Heart left ventricle (tissue), 16 donors: ENCODE results near the gene LPA. TPM values are rescaled to one million over a fixed set of nuclear protein-coding genes. Genes with fewer than 3 reads are reported as not detected.
"Not testable (repeated sequence)": the region's sequence is repeated elsewhere in the genome, so short reads cannot be mapped to it uniquely, and the experiment has no call there.

Source experiments
- ATAC-seq, 4 donors: fragments of 200-7000 bp; cut with Tn5 transposase; one replicate each; pipeline ENCODE4 v1.9.1; 2020 to 2022; ENCODE audit warnings: moderate library complexity in 4 of 4, mild to moderate bottlenecking in 3 of 4, moderate number of reproducible peaks in 1 of 4
- DNase-seq, 5 donors: peaks; one replicate each; pipeline ENCODE4 v3.0.0-alpha.2; 2020
- H3K27ac ChIP-seq, 12 donors: fragments of 200-600 bp; sonication (generic) in 4 of 12; one replicate each; pipeline versions ENCODE4 v1.5.0 to v1.8.0; 2016 to 2022; ENCODE audit warnings: mild to moderate bottlenecking in 2 of 12
- H3K27me3 ChIP-seq, 9 donors: fragments of 200-600 bp; sonication (generic) in 2 of 9; one replicate each; pipeline versions ENCODE4 v1.5.1 to v1.8.0; 2016 to 2022; ENCODE audit warnings: mild to moderate bottlenecking in 3 of 9
- H3K36me3 ChIP-seq, 9 donors: fragments of 200-600 bp; sonication (generic) in 2 of 9; one replicate each; pipeline versions ENCODE4 v1.5.0 to v1.8.0; 2018 to 2022; ENCODE audit warnings: mild to moderate bottlenecking in 2 of 9
- H3K4me1 ChIP-seq, 12 donors: fragments of 200-600 bp; sonication (generic) in 4 of 12; one replicate each; pipeline versions ENCODE4 v1.5.0 to v1.8.0; 2016 to 2022; ENCODE audit warnings: mild to moderate bottlenecking in 3 of 12
- H3K4me3 ChIP-seq, 12 donors: fragments of 200-600 bp; sonication (generic) in 4 of 12; one replicate each; pipeline versions ENCODE4 v1.5.0 to v1.8.0; 2017 to 2022; ENCODE audit warnings: mild to moderate bottlenecking in 9 of 12, moderate library complexity in 4 of 12
- H3K9me3 ChIP-seq, 12 donors: fragments of 200-600 bp; sonication (generic) in 4 of 12; one replicate each; pipeline versions ENCODE4 v1.5.0 to v1.8.0; 2016 to 2022; ENCODE audit warnings: mild to moderate bottlenecking in 1 of 12
- POLR2A ChIP-seq, 2 donors: fragments of 450-650 bp; IDR thresholded peaks; one replicate each; pipeline ENCODE4 v1.6.1; 2017; ENCODE audit warnings: antibody characterized with exemption in 2 of 2, mild to moderate bottlenecking in 2 of 2, moderate library complexity in 2 of 2
- WGBS, 4 donors: extraction: QIAGEN DNeasy Blood & Tissue Kit in 2 of 4; methylation state at CpG; one replicate each; pipeline versions ENCODE4 v1.1.5 to v1.1.7; 2013 to 2018; 5-methylcytosine and 5-hydroxymethylcytosine counted together
- intact Hi-C, 10 donors: fragments of 100-400 bp; cut with DNase I; formaldehyde crosslinking; loops; one replicate each; pipeline versions ENCODE4 v1.11.1 to v1.14.2; 2022
- long read RNA-seq, 3 donors: library from polyadenylated mRNA; unstranded; transcript quantifications; one replicate each; pipeline ENCODE4 v2.0.0, GENCODE V29; 2020 to 2021
- polyA plus RNA-seq, 2 donors: library from polyadenylated mRNA; stranded (reverse); fragments of 200-250 nt; gene quantifications; one replicate each; pipeline ENCODE4 v1.2.3, GENCODE V29; 2013
- total RNA-seq, 9 donors: library from RNA; depleted of rRNA in 2 of 9; stranded (reverse); fragments of >200 nt in 2 of 9; fragmentation: NEBNext Ultra II Directional in 3 of 9; extraction: Animal tissue kit (Norgen Biotek cat#: 25700) in 3 of 9; gene quantifications; one replicate each; pipeline versions ENCODE4 v1.1.0 to v1.2.4, GENCODE V29; 2016 to 2023
- TF ChIP-seq, protein P1 (sequence below), 12 donors: fragments of 200-600 bp; sonication (generic) in 4 of 12; IDR thresholded peaks; one replicate each; pipeline versions ENCODE4 v1.5.0 to v1.8.0; 2018 to 2022; ENCODE audit warnings: antibody characterized with exemption in 12 of 12, mild to moderate bottlenecking in 5 of 12
- donor health status: ischemic (EF 13 %, LVEDD 7.1; RV severe dilation, severe dysfunction).
- donor health status: healthy with polysubstance abuse.
- donor health status: DM: no; HTN: yes; CAD: no.
- donor health status: DM: no; HTN: no; CAD: no.
- donor health status: ischemic (EF 25% LVEDD 6.9; RV normal size, moderate dysfunction).
- donor health status: ischemic (EF 25% LVEDD 5.7; RV mildly dilated, moderate dysfunction).
- donor health status: healthy.
- donor health status: DM: yes; HTN: yes; CAD: no.
- donor health status: ischemic (EF 35%, LVEDD 5.7; RV mildly dilated, moderate dysfunction).
- donor health status: nonischemic (EF 11% LVEDD 7.7; RV severe dilation, severe dysfunction).
- donor health status: DM: yes; HTN: yes; CAD: no.
- donor health status: PGD.
- donor health status: ischemic (EF 29% LVEDD 5.4; RV normal size, mild dysfunction).
- donor health status: nonischemic (EF 23%, LVEDD 6.1; RV moderate dilation, normal function).

The LPA gene, protein sequence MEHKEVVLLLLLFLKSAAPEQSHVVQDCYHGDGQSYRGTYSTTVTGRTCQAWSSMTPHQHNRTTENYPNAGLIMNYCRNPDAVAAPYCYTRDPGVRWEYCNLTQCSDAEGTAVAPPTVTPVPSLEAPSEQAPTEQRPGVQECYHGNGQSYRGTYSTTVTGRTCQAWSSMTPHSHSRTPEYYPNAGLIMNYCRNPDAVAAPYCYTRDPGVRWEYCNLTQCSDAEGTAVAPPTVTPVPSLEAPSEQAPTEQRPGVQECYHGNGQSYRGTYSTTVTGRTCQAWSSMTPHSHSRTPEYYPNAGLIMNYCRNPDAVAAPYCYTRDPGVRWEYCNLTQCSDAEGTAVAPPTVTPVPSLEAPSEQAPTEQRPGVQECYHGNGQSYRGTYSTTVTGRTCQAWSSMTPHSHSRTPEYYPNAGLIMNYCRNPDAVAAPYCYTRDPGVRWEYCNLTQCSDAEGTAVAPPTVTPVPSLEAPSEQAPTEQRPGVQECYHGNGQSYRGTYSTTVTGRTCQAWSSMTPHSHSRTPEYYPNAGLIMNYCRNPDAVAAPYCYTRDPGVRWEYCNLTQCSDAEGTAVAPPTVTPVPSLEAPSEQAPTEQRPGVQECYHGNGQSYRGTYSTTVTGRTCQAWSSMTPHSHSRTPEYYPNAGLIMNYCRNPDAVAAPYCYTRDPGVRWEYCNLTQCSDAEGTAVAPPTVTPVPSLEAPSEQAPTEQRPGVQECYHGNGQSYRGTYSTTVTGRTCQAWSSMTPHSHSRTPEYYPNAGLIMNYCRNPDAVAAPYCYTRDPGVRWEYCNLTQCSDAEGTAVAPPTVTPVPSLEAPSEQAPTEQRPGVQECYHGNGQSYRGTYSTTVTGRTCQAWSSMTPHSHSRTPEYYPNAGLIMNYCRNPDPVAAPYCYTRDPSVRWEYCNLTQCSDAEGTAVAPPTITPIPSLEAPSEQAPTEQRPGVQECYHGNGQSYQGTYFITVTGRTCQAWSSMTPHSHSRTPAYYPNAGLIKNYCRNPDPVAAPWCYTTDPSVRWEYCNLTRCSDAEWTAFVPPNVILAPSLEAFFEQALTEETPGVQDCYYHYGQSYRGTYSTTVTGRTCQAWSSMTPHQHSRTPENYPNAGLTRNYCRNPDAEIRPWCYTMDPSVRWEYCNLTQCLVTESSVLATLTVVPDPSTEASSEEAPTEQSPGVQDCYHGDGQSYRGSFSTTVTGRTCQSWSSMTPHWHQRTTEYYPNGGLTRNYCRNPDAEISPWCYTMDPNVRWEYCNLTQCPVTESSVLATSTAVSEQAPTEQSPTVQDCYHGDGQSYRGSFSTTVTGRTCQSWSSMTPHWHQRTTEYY (N-terminal part only)
- under 1 TPM in 1 of 9 donors, not detected in 8; 0.20 TPM for total RNA-seq
- polyA plus RNA-seq: not detected
- long read RNA-seq, donor 1: 0 reads
- long read RNA-seq, donor 2: 0 reads
- long read RNA-seq, donor 3: 0 reads

DNA sequence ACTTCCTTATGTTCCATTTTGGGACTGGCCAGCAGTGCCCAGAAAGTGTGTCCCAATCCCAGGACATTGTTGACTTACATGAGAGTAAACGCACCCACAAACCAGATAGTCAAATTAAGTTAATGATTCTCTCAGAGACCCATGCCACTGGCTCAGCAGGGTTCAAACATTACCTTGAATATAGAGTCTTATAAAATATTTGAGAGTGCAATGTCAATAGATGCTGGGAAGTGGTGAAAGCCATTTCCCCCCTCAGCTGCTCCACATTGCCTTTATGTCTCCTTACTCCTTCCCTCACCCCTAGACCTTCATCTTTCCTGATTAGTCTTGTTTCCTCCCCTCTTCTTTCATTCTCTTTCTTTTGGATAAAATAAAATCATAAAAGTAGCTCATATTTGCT lies at the start of gene LPA:
LPA (minus strand) TSS at position 78 of the 400 bp plus-strand sequence; CDS start at position 17, 61 bp downstream.
- H3K27ac ChIP-seq, H3K9me3 ChIP-seq, intact Hi-C loops, DNase-seq, H3K4me1 ChIP-seq, ATAC-seq, H3K4me3 ChIP-seq, H3K36me3 ChIP-seq: not testable (repeated sequence)
- WGBS, 4 donors: 88 to 96% (median 92%) methylated on average over 1 of the region's 1 CpG
- H3K27me3 ChIP-seq: peaks cover 0 to 16% (median 0%) of the 10 kb centered on the region in 9 donors

DNA sequence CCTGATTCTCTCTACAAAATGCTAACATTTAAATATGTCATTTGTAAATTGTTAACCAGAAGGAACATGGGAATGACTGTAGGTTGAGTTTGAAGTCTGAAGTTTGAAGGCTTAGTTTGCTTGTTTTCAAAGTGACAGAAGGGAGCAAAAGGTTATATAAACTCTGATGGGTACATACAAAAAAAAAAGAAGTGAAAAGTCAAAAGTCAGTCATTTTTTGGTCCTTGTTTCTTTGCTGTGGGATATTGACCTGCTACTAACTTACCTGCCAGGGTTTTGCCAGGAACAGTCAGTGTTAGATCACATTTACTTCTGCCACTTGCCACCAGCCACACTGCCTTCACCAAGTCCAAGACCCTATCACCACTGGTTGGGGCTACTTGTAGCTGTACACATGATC lies 44.9 kb upstream of the LPA start:
- H3K27ac ChIP-seq, H3K36me3 ChIP-seq, H3K9me3 ChIP-seq, H3K4me1 ChIP-seq, intact Hi-C loops, H3K27me3 ChIP-seq, DNase-seq, H3K4me3 ChIP-seq, ATAC-seq: not testable (repeated sequence)

DNA sequence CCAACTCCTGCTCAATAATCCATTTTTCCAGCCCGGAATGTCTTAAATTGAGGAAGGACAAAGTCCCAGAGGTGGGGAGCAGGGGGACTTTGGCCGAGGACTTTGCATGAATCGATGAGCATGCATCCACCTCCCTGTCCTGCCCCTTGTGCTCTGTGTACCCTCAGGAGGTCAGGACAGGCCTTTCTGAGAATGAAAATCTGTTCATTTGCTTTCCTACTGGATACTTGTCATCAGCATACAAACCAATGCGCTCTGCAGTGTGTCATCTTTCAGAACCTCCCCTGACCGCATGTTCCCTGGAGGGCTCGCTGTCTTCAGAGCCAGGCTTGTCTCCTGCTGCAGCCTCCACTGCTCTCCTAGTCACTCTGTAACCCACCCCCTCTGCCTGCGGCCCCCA lies 40.6 kb upstream of the LPA start:
- not testable (repeated sequence) for H3K36me3 ChIP-seq, ATAC-seq
- WGBS, 4 donors: 78 to 85% (median 82%) methylated on average over 7 of the region's 7 CpGs

DNA sequence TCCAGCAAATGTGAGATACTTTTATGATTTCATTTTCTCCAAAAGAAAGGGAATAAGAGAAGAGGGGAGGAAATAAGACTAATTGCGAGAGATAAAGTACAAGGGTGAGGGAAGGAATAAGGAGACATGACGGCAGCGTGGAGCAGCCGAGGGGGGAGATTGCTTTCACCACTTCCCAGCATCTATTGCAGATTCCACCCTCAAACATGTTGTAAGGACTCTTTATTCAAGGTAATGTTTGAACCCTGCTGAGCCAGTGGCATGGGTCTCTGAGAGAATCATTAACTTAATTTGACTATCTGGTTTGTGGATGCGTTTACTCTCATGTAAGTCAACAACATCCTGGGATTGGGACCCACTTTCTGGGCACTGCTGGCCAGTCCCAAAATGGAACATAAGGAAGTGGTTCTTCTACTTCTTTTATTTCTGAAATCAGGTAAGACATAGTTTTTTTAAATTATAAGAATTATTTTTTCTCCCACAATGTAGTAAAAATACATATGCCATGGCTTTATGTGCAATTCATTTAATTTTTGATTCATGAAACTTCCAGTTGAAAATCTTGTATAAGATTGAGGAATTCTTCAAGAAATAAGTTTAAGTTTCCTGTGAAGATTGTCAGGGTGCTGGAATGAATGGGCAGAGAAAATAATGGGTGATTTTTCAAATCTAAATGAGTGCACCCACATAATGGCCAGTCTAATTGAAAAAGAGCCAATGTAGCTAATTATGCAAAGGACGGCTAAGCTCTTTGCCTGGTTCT lies 38.0 kb upstream of the LPA start, which contains the start of gene PLG:
PLG (plus strand) TSS at position 327 of the 763 bp plus-strand sequence; CDS start at position 388, 61 bp downstream.
- H3K36me3 ChIP-seq, H3K4me1 ChIP-seq, DNase-seq, H3K4me3 ChIP-seq, H3K27me3 ChIP-seq, H3K9me3 ChIP-seq, intact Hi-C loops, ATAC-seq, H3K27ac ChIP-seq: not testable (repeated sequence)
- 86 to 91% (median 88%) methylated on average over 6 of the region's 6 CpGs for WGBS, 4 donors

More for the DNA sequence above, 40.6 kb upstream of the LPA start:
- intact Hi-C loops, H3K4me3 ChIP-seq, H3K9me3 ChIP-seq, H3K27me3 ChIP-seq, H3K27ac ChIP-seq, DNase-seq, H3K4me1 ChIP-seq: not testable (repeated sequence)

DNA sequence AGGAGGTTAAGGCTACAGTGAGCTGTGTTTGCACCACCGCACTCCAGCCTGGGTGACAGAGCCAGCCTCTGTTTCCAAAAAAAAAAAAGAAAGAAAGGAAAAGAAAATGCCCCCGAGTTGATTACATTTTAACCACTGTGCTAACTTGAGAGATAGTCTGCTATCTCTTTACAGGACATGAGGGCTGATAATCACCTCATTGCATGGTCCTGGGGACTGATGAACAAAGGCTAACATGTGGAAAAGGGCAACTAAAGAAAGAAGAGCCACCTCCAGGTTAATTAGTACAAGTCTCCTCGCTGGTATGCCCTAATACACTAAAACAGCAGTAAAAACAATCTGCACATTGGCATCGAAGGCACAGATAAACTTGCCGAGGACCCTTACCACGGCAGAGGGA lies 33.8 kb upstream of the LPA start:
- DNase-seq: no peak
- Histone ChIP-seq H3K4me1 (no peaks in the 10 kb centered on the region), H3K27ac (no peak overlapping the region), H3K9me3 (peaks cover 0 to 6% (median 0%) of the 10 kb centered on the region in 12 donors), H3K4me3 (no peak overlapping the region), H3K27me3 (peaks cover 0 to 4% (median 0%) of the 10 kb centered on the region in 9 donors), H3K36me3 (no peaks in the 10 kb centered on the region)
- TF ChIP-seq POLR2A (IDR thresholded peaks at IDR 0.05): no peak
- TF ChIP-seq, protein P1, sequence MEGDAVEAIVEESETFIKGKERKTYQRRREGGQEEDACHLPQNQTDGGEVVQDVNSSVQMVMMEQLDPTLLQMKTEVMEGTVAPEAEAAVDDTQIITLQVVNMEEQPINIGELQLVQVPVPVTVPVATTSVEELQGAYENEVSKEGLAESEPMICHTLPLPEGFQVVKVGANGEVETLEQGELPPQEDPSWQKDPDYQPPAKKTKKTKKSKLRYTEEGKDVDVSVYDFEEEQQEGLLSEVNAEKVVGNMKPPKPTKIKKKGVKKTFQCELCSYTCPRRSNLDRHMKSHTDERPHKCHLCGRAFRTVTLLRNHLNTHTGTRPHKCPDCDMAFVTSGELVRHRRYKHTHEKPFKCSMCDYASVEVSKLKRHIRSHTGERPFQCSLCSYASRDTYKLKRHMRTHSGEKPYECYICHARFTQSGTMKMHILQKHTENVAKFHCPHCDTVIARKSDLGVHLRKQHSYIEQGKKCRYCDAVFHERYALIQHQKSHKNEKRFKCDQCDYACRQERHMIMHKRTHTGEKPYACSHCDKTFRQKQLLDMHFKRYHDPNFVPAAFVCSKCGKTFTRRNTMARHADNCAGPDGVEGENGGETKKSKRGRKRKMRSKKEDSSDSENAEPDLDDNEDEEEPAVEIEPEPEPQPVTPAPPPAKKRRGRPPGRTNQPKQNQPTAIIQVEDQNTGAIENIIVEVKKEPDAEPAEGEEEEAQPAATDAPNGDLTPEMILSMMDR (IDR thresholded peaks at IDR 0.05): no peak
- intact Hi-C loops: no loop called here
- no peak for ATAC-seq
- 70 to 83% (median 71%) methylated on average over 6 of the region's 6 CpGs for WGBS, 4 donors

DNA sequence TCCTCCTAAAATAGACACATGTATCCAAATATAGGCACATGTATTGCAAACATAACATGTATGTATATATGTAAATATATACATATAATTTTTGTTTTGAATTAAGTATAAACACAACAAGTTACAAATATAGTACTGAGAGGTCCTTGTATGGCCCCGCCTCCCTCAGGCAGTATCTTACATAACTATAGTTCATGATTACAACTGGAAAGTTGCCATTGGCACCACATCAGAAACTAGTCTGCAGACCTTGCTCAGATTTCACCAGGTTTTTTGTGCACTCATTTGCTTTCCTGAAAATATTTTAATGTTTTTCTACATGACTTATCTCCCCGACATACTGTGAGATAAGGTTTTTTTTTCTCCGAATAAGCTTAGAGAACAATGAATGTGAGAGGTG lies 32.8 kb upstream of the LPA start:
- WGBS, 4 donors: 62 to 82% (median 70%) methylated on average over 3 of the region's 3 CpGs
- H3K27ac ChIP-seq, H3K27me3 ChIP-seq, H3K36me3 ChIP-seq, H3K4me3 ChIP-seq, ATAC-seq, intact Hi-C loops, DNase-seq, H3K9me3 ChIP-seq, H3K4me1 ChIP-seq: not testable (repeated sequence)

DNA sequence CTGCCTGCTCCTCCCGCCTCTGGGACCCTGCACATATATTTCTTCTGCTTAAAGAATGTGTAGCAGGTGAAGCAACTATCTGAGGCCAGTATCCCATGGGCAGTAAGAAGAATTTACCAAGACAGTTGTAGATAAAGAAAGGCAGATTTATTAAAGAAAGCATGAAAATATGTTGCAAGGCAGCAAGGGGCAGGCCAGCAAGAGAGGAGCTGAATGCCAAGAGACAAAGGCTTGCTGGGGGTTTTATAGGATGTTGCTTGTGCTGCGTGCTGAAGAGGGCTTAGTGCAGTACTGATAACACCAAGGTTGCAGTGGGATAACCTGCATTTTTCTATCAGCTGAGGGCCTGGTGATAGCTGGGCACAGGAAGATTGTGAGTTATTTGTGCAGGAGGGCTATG lies 31.5 kb upstream of the LPA start:
- not testable (repeated sequence) for H3K9me3 ChIP-seq

DNA sequence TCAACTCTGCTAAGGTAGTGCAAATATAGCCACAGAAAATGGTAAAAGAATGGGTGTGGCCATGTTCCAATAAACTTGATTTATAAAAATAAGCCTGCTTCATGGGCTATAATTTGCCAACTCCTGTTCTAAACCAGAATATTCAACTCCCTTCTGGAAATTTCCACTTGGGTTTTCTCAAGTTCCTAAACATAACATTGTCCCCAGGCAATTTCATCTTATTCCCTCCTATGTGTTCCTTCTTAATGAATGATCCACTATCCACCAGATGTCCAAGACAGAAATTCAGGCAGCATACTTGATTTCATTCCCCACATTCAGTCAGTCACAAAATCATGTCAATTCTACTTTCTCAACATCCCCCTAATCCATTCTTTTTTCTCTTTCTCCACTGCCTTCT lies 30.9 kb upstream of the LPA start:
- H3K4me1 ChIP-seq, H3K36me3 ChIP-seq, H3K27me3 ChIP-seq, H3K27ac ChIP-seq, H3K4me3 ChIP-seq, ATAC-seq, H3K9me3 ChIP-seq, DNase-seq, intact Hi-C loops: not testable (repeated sequence)

More for the DNA sequence above, 31.5 kb upstream of the LPA start:
- intact Hi-C loops, H3K4me3 ChIP-seq, ATAC-seq, DNase-seq, H3K27ac ChIP-seq, H3K27me3 ChIP-seq, H3K4me1 ChIP-seq, H3K36me3 ChIP-seq: not testable (repeated sequence)
- WGBS, 4 donors: 35 to 62% (median 54%) methylated on average over 2 of the region's 2 CpGs
